Right renal pelvis (tissue), 4 donors: ENCODE data around the gene PCDHGC3. TPM values are rescaled to one million over a fixed set of nuclear protein-coding genes. Genes with fewer than 3 reads are reported as not detected.

ENCODE experiments used
- DNase-seq, 4 donors: peaks; one replicate each; pipeline ENCODE4 v3.0.0-alpha.2; 2013; ENCODE audit warnings: low read depth in 4 of 4, low spot score in 3 of 4, missing footprints in 1 of 4
- polyA plus RNA-seq, 4 donors: library from polyadenylated mRNA; unstranded; fragments of 120-200 nt; gene quantifications; one replicate each; pipeline ENCODE4 v1.2.1, GENCODE V29; 2013; ENCODE audit not compliant: insufficient read length in 4 of 4

The PCDHGC3 gene
- polyA plus RNA-seq, 4 donors = 105 to 128 (median 117) TPM

DNA sequence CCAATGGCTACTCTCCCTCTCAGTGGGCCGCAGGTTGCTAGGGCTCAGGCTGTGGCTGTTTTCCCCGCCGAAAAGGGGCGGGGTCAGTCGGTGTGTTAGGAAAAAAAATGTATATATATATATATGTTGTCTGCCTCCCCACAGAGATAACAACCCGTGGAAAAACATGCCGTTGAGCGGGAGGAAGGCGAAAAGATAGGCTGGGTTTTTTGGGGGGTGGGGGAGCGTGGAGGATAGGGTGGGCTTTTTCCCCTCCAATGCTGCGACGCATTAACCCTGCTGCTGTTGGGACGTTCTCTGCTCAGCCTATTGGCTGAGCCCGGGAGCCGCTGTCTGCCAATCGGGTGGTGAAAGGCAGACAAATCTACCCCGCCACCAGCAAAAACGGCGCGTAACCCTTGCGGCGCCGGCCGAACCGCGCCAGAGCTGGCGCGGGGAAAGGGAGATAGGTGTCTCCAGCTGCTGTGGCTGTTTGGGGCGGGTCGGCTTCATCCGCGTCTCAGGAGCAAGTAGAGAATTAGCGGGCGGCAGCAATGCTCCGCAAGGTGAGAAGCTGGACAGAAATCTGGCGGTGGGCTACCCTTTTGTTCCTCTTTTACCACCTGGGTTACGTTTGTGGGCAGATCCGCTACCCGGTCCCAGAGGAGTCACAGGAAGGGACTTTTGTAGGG lies 9.0 kb downstream of the PCDHGC3 start, which contains the start of gene PCDHGC4:
Gene PCDHGC4 (plus strand): TSS at position 390 of the 671 bp plus-strand sequence. CDS start 144 bp downstream, at position 534.
- no peak for DNase-seq

DNA sequence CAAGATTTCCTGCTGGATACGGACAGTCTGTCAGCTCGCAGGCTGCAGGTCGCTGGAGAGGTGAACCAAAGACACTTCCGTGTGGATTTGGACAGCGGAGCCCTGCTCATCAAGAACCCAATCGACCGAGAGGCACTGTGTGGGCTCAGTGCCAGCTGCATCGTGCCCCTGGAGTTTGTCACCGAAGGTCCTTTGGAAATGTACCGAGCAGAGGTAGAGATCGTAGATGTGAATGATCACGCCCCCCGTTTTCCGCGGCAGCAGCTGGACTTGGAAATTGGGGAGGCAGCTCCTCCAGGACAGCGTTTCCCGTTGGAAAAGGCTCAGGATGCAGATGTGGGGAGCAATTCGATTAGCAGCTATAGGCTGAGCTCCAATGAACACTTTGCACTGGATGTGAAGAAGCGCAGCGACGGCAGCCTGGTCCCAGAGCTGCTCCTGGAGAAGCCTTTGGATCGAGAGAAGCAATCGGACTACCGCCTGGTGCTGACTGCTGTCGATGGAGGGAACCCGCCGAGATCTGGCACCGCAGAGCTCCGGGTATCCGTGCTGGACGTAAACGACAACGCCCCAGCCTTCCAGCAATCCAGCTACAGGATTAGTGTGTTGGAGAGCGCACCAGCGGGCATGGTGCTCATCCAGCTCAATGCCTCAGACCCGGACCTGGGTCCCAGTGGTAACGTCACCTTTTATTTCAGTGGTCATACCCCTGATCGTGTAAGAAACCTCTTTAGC lies 9.7 kb downstream of the PCDHGC3 start:
- no peak for DNase-seq

DNA sequence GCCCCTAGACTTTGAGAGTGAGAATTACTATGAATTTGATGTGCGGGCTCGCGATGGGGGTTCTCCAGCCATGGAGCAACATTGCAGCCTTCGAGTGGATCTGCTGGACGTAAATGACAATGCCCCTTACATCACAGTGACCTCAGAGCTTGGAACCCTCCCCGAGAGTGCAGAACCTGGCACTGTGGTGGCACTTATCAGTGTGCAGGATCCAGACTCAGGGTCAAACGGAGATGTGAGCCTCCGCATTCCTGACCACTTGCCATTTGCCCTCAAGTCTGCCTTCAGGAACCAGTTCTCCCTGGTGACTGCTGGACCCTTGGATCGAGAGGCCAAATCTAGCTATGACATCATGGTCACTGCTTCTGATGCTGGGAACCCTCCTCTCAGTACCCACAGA lies 10.3 kb downstream of the PCDHGC3 start:
- no peak for DNase-seq

DNA sequence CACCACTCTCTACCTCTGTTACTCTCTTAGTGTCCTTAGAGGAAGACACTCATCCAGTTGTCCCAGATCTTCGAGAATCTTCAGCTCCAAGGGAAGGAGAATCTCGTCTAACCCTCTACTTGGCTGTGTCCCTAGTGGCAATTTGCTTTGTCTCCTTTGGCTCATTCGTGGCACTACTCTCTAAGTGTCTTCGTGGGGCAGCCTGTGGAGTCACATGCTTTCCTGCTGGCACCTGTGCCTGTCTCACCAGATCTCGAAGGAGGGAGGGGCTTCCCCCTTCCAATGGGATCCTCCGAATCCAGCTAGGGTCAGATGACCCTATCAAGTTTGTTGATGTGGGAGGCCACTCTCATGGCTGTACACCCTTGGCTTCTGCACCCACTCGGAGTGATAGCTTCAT lies 11.4 kb downstream of the PCDHGC3 start:
- DNase-seq = no peak

DNA sequence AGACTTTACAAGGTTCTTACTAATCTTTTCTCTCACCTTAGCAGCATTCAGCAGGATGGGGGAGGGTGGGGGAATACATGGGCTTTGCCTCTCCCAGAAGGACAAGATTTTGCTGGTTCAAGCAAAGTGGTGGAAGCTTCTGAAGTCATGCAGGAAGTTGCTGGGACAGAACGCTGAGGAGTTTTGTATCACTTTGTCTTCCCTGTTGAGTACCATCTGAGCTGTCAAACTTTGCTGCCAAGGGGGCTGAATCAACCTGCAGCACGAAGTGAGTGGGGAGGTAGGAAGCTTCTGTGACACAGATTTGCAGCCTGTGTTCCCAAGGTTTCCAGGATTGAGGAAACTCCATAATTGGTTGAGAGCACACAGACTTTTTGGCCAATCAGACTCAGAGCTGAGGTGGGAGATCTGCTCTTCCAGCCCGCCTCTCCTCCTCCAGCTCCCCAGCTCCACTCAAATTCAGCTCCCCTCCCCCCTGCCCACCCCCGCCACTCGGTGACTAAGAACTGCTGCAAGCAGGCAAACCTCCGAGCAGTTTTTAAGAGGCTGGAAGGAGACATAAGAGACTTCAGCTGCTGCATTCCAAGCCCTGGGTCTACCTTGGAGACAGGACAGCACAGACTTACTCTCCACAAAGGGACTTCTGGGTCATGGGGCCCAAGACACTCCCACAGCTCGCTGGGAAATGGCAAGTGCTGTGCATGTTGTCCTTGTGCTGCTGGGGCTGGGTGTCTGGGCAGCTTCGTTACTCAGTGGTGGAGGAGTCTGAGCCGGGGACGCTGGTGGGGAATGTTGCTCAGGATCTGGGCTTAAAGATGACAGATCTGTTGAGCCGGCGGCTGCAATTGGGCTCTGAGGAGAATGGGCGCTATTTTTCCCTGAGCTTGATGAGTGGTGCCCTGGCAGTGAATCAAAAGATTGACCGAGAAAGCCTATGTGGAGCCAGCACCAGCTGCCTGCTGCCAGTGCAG lies 13.1 kb downstream of the PCDHGC3 start, which contains the start of gene PCDHGC5:
Gene PCDHGC5 (plus strand): TSS at position 491 of the 971 bp plus-strand sequence. CDS start 160 bp downstream, at position 651.
- DNase-seq = no peak

DNA sequence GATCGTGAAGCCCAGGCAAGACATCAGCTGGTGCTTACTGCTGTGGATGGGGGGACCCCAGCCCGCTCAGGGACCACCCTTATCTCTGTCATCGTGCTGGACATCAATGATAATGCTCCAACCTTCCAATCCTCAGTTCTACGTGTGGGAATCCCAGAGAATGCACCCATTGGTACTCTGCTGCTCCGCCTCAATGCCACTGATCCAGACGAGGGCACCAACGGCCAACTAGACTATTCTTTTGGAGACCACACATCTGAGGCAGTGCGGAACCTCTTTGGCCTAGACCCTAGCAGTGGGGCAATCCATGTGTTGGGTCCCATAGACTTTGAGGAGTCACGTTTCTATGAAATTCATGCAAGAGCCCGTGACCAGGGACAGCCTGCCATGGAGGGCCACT lies 14.1 kb downstream of the PCDHGC3 start:
- no peak for DNase-seq

DNA sequence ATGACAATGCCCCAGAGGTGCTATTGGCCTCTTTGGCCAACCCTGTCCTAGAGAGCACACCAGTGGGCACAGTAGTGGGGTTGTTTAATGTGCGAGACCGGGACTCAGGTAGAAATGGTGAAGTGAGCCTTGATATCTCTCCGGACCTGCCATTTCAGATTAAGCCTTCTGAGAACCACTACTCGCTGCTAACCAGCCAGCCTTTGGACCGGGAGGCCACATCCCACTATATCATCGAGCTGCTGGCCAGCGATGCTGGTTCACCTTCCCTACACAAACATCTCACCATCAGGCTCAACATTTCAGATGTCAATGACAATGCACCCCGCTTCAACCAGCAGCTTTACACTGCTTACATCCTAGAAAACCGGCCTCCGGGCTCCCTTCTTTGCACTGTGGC lies 14.5 kb downstream of the PCDHGC3 start:
- no peak for DNase-seq

DNA sequence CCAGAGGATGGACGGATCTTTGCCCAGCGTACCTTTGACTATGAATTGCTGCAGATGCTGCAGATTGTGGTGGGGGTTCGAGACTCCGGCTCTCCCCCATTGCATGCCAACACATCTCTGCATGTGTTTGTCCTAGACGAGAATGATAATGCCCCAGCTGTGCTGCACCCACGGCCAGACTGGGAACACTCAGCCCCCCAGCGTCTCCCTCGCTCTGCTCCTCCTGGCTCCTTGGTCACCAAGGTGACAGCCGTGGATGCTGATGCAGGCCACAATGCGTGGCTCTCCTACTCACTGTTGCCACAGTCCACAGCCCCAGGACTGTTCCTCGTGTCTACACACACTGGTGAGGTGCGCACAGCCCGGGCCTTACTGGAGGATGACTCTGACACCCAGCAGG lies 15.0 kb downstream of the PCDHGC3 start:
- no peak for DNase-seq

DNA sequence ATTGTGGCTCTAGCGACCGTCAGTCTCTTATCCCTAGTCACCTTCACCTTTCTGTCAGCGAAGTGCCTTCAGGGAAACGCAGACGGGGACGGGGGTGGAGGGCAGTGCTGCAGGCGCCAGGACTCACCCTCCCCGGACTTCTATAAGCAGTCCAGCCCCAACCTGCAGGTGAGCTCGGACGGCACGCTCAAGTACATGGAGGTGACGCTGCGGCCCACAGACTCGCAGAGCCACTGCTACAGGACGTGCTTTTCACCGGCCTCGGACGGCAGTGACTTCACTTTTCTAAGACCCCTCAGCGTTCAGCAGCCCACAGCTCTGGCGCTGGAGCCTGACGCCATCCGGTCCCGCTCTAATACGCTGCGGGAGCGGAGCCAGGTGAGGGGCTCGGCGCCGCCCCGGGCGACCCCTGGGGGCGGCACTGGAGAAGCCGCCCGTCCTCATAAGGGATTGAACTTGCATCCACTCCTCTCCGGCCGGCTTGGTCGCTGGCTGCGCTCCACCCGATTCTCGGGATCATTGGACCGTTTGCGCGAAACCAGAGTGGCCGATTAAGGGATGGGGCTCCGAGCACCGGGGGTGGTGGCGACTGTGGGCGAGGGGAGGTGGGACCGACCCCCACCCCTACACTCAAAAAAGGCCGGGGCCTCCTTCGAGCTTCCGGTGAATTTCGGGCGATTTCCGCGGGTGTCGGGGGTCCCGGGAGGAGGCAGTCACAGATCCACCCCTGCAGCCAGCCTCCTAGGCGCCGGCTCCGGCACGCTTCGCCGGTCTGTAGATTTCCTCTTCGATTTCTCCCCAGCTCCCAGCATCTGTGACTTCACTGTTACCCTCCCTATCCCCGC lies 15.8 kb downstream of the PCDHGC3 start:
- no peak for DNase-seq

DNA sequence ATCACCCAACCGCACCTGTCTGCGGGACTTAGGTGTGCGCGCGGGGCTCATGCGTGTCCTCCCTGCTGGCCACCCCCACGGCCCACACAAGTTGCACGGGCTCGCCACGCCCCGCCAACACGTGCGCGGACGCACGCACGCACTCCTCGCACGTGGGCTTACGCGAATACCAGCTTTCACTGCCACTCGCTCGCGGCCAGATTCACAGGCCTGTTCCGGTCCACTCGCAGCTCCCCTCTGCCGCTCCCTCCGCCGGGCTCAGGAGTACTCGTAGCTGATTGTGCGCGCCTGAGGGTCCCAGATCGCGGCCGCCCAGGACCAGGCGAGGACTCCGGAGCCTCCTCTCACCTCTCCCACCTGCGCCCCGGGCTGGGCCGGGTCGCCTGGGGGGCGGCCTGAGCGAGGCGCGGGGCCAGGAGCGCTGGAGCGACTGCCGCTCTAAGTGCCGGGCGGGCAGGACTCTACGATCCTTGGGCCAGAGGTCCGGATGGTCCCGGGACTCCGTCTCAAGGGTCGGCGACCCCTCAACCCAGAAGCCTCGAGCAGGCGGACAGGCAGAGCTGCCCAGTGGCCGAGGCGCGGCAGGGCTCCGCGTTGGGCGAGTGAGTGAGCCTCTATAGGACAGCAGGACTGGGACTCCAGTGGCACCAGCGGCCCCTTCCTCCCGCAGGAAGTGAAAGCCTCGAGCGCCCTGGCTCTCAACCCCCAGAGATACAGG lies 16.6 kb downstream of the PCDHGC3 start:
- no peak for DNase-seq

DNA sequence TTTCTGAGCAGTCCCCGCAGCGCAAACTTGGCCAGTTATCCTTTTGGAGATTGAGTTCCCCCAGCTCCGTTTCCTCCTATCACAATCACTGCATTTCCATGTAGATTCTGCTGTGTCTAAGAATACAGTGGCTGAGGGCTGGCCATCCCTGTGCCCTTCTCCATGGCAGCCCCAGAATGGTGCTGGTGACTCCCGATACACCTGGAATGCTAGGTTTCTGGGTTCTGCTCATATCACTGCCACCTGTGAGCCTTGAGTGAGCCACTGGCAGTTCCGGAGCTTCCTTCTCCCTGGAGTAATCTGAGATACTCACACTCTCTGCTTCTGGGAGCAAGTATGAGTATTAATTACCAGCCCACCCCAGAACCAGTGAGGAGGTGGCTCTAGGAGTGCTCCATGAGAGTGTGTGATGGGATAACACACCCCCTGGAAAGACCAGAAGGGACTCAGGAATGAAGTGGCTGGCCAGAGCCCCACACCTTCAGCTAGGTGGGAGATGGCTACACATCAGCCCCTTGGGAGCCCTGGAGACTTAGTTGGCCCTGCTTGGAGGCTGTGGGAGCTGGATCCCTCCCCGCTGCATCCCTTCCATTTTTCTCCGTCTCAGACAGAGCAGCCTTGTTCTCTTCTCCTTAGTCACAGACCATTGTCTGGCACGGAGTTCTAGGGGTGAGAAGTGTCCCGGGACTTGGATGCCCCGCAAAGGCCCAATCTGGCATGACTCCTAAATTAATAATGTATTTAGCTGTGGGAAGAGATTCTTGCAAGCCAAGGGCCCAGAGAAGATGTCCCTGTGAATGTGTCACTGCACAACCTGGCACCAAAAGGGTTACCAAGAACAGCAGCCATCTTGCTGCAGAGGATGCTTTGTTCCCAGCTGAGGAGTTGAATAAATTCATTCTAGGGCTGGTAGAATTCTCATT lies 18.0 kb downstream of the PCDHGC3 start:
- DNase-seq = no peak

DNA sequence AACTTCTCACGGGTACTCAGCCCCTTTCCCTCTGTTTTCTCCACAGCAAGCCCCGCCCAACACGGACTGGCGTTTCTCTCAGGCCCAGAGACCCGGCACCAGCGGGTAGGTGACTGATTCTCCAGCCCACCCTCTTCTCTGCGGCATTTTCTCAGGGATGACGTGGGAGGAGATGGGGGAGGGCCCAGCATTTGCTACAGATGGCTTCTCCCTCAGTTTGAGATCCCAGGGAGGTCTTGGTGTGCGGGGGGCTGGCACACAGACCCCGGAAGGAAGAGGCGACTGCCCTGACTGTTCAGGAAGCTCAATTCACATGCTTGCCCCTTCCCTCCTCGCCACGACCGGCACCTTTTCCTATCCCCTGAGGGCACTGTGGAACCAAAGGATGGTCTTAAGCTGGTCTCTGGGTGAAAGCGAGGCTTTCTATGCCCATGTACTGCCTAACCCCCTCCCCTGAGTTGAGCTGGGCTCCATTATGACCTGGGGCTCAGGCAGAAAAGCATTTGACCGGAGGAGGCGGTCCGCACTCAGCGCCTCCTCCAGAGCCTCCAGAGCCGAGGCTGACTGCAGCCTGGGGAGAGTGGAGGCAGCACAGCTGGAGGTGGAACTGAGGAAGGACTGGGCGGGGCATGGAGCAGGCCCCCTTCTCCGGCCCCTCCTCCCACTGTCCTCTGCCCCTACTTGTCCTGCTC lies 19.1 kb downstream of the PCDHGC3 start:
- no peak for DNase-seq

DNA sequence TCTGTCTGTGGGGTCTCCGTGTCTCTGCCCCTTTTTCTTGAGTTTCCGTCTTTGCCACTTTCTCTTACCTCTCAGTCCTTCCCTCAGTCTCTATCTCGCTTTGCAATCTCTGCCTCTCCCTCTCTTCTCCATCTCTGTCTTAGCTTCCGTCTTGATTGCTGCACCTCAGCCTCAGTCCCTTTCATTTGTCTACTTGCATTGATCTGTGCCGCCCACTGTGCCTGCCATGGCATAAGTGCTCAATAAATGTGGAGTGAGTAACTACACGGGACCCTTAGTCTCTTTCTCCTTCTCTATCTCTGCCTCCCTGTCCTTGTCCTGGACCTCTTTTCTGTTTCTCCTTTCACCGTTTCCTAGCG lies 19.7 kb downstream of the PCDHGC3 start:
- no peak for DNase-seq

DNA sequence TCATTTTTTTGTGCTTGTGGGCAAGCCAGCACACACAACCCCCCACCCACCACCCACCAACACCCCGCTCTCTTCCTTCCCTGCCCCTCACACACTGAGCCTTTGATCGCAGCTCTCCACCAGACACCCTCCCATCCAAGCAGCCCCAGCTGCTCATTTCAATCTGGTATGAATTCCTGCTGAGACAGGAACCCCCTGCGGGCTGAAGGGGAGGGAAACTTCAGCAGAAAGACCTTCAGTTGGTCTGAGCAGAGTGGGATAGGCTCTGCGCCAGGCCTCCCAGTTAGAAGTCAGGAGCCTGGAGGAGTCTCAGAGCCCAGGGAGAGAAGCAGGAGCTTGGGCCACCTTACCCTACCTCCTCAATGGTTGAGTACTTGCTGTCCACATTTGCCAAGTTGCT lies 20.3 kb downstream of the PCDHGC3 start:
- no peak for DNase-seq

DNA sequence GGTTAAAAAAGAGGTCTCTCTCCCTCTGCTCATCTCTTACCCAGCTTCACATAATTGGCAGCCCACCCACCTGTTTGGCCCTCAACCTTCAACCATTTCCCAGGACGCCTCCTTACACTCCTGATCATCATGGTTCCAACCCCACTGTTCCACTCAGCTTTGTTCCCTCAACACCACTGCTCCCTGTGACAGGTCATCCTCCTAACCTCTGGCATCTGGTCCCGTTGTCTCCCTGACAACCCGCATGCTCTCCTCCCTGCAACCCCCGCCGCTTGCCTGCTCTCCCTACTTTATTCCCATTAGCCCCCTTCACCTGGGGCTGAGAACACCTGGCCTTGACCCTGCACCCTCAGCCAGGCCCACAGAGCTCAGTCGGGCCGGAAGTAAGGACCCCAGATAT lies 26.0 kb downstream of the PCDHGC3 start:
- DNase-seq = no peak

DNA sequence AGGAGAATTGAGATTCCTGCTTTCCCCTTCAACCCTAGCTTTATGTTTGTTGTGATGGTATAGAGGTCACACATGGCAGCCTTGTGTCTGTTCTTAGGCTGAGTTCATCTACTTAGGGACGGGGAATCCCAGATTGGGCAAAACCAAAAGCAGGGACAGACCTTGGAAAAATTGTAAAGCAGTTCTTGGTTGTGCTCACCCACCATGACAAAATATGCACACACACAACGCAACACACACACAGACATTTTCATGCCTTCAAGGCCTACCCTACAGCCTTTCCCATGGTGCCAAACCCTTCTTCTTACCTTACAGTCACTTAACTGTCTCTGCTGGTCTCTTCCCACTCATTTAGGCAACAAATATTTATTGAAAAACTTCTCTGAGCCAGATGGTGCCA lies 27.9 kb downstream of the PCDHGC3 start:
- no peak for DNase-seq

DNA sequence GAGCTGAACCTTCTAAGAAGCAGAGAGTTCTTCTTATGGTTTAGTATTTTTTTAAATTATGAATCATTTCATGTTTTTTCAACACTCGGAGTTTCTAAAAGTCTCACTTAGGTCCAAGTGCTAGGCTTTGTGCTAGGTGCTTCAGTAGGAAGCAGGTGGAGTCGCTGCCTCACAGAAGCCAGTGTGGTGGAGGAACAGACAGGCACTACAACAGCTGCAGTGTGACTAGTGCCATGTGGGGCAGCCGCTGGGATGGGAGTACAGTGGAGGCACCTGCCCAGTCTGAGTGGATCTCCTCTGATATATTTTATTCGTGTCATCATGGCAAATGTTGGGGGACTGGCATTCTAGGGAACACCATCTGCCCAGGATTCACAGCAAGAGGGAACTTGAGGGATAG lies 28.4 kb downstream of the PCDHGC3 start:
- DNase-seq = no peak
